Activated CD4-positive, alpha-beta T cell treated with anti-CD3 and anti-CD28 coated beads, Interleukin-2, amount 50 U/mL, for 24 hours (primary cell): ENCODE data around the gene CD300LF.

Experiments used
- DNase-seq, 2 donors: peaks; one replicate each; pipeline ENCODE4 v3.0.0-alpha.2; 2020; ENCODE audit warnings: low read depth in 1 of 2, low spot score in 1 of 2

Gene CD300LF

DNA sequence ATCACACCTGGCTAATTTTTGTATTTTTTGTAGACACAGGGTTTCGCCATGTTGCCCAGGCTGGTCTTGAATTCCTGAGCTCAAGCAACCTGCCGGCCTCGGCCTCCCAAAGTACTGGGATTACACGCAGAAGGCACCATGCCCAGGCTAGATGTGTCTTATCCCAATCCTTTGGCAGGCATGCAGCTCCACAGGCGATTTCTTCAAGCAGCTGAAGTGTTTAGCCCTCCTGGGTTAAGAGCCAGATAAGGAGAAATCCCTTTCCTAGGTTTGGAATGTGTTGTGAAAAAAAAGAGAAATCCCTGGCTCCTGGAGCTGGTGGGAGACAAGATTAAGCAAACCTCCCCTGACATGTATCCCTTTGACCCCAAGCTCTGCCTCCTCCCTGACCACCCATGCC is 33.7 kb upstream of the CD300LF start:
- no peak for DNase-seq

DNA sequence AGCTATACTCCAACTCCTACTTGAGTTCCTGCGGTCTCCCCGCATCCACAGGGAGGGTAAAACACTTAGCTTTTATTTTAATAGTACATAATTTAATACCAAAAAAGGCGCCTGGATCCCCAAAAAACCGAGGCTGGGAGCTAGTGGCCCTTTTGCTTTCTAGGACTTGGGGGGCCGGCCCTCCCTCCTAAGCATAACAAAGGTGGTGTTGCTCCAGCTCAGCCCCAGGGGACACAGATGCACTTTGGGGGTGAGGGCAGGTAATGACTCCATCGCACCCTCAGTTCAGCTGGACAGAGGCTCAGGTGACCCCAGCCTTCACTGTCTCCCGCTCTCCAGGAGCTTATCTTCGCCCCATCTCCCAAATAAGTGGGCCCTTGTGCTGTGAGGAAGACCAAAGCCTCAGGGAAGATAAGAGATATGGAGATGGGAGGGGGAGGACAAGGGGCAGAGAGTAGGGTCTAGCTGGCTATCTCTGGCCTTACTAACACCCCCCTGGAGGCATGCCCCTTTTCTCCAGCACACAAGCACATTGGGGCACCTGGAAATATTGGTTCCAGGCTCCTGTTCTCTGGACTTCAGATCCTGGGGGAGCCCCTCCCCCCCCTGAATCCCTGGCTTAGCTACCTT is 32.9 kb upstream of the CD300LF start:
- DNase-seq = no peak

DNA sequence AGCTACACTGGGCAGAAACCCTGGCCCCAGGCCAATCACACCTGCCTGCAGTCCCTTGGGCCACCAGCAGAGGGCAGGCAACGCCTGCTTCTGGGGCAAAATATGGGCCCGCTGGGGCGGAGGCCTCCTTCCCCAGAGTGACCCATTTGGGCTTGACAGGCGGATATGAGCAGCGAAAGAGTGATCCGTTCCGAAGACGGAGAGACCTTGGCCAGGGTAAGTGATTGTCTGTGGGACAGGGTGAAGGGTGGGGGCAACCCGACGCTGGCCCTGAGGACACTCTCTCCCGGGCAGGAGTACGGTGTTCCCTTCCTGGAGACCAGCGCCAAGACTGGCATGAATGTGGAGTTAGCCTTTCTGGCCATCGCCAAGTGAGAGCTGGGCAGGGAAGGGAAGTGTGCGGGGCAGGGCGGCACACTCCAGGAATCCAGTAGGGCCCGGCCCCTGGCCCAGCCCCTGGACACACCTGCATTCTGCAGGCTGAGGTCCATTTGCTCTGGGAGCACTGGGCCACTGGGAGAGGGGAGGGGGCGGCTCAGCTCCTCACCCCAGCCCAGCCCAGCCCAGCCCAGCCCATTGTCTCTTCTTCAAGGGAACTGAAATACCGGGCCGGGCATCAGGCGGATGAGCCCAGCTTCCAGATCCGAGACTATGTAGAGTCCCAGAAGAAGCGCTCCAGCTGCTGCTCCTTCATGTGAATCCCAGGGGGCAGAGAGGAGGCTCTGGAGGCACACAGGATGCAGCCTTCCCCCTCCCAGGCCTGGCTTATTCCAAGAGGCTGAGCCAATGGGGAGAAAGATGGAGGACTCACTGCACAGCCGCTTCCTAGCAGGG is 32.2 kb upstream of the CD300LF start:
- DNase-seq = peak; percentile 79 to 84

DNA sequence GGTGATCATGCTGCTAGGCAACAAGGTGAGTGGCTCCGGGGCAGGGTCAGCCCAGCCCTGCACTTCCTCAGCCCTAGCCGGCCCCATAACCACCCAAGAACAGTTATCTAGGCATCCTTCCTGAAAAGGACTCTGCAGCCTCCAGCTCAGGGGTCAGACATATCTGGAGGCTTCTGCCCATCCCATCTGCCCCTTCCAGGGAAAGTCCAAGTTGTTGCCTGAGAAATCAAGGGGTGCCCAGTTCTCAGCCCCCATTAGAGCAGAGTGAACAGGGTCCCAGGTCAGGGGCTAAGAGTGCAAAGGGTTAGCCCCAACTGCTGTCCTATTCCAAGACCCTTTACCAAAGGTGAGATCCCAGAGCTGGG is 31.6 kb upstream of the CD300LF start:
- DNase-seq = no peak

GRCh38 chr17:74743755-74744154 is 31.0 kb upstream of the CD300LF start:
- no peak for DNase-seq

DNA sequence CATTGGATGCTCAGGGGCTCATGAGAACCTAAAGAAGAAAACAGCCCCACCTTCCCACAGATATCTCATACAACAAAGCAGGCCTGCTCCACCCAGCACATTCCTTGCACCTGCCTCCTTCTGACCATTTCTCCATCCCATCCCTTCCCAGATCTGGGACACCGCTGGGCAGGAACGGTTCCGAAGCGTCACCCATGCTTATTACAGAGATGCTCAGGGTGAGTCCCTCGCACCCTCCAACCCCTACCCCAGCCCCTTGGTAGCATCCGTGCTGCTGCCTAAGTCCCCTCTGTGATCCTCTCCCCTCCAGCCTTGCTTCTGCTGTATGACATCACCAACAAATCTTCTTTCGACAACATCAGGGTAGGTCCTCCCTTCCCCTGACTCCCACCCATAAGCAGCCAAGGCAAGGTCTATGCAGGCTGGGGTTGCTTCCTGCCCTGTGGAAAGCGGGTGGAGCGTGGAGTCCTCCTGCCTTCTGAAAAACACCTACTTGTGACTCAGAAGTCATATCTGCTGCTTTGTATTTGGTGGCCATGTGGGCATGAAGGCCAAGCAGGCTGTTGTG is 30.3 kb upstream of the CD300LF start:
- no peak for DNase-seq

DNA sequence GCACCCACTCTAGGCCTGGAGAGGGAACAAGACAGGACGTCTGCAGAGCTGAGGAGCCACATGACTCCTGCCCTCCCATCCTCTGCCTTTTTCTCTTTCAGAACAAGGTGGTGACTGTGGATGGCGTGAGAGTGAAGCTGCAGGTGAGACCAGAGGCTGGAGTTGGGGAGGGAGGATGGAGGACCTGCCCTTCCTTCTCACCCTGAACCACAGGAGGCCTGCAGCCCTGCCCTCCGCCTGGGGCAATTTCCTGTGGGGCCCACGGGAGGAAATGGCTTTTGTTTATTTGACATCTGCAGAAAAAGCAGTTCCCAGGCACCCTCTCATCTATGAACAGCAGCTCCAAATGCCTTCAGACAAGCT is 29.4 kb upstream of the CD300LF start:
- DNase-seq = no peak

- DNase-seq = no peak
These were observed 28.1 kb upstream of the CD300LF start for GRCh38 chr17:74740641-74741387.

DNA sequence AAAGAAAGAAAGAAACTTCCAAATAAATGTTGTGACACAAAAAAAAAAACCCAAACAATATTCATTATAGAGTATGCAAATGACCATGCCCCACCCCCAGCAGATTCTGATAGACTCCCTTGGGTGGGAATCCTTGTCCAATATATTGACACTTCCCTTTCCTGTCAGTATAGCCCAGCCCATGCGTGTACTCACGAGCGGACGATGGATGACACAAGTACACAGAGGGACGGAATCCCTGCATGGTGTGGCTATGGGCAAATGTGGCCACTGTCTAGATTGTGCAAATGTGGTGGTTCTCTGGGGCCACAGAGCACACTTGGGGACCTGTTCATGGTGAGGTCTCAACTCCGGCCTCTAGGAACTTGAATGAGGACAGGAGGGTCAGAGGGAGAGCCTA is 27.4 kb upstream of the CD300LF start:
- DNase-seq = no peak

DNA sequence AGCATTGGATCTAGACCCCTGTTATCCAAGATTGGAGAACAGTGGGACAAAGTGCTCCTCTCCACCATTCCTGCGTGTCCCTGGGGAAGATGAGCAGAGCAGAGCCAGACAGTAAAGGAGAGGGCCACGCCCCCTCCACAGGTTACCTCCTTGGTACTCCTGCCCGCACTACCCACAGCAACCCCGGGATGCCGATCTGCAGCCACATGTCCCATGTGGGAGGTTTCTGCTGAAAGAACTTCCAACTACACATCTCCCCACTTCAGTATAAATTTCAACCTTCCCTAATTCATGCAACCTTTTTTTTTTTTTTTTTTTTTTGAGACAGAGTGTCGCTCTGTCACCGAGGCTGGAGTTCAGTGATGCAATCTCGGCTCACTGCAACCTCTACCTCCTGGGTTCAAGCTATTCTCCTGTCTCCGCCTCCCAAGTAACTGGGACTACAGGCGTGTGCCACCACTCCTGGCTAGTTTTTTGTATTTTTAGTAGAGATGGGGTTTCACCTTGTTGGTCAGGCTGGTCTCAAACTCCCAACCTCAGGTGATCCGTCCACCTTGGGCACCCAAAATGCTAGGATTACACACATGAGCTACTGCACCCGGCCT is 26.6 kb upstream of the CD300LF start:
- no peak for DNase-seq

GRCh38 chr17:74738051-74738996 is 25.6 kb upstream of the CD300LF start:
- no peak for DNase-seq

- no peak for DNase-seq
These were observed 24.8 kb upstream of the CD300LF start for GRCh38 chr17:74737299-74738050.

GRCh38 chr17:74736513-74737298 is 24.0 kb upstream of the CD300LF start, which contains the start of gene RAB37:
RAB37 (plus strand) TSS chr17:74737256; CDS start chr17:74737273, 17 bp downstream.
- no peak for DNase-seq

DNA sequence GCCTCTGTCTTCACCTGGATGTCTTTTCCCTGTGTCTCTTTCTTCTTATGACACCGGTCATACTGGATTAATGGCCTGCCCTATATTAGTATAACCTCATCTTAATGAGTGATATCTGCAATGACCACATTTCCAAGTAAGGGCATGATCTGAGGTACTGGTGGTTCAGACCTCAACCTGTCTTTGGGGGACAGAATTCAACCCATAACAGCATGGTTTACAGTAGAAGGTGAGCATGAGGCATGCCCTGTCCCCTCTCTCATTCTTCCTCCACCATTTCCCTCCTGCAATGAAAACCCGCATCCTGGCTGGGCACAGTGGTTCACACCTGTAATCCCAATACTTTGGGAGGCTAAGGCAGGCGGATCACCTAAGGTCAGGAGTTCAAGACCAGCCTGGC is 21.5 kb upstream of the CD300LF start:
- no peak for DNase-seq

DNA sequence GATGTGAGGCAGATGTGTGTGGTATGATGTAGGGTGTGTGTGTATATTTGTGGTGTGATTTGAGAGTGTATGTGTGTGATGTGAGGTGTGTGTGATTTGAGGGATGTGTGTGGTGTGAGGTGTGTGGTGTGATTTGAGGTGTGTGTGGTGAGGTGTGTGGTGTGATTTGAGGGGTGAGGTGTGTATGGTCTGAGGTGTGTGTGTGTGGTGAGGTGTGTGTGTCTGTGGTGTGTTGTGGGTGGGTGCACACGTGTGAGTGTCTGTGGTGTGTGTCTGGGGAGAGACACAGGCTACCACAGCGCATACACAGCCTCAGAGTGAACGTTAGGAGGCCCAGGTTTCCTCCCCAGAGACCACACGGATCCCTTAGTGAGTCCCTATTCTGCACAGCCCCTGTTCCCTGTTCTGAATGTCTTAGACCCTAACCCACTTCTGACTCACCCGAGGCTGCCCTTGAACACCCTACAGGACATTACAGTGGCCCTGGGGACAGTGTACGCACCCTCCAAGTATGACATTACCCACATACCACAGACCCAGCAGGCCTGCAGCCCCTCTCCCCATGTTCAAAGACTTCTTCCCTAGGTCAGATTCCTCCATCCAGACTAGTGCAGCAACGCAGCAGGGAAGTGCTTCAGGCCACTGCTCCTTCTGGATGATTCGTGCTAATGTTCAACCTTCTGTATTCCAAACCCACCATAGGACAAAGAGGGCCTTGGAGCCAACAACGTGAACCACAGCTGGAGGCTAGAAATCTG is 20.8 kb upstream of the CD300LF start:
- DNase-seq = no peak

GRCh38 chr17:74732042-74732867 is 19.5 kb upstream of the CD300LF start:
- DNase-seq = no peak

- DNase-seq = no peak
These were observed 18.6 kb upstream of the CD300LF start for GRCh38 chr17:74731347-74731605.
